Uterus (tissue), 2 donors: ENCODE measurements around the gene CNNM3.

ENCODE experiments used
- POLR2A ChIP-seq, 2 donors: fragments of 450-650 bp; IDR thresholded peaks; one replicate each; pipeline ENCODE4 v1.6.1; 2016; ENCODE audit warnings: antibody characterized with exemption in 2 of 2, mild to moderate bottlenecking in 1 of 2, moderate library complexity in 1 of 2
- TF ChIP-seq, protein P1 (sequence below), 4 experiments: fragments of 200-600 bp in 2 of 4; fragments of 450-650 bp in 2 of 4; sonication (generic) in 2 of 4; IDR thresholded peaks; one replicate each; pipeline ENCODE4 v1.5.1; 2016 to 2019; ENCODE audit warnings: antibody characterized with exemption in 4 of 4, mild to moderate bottlenecking in 2 of 4, moderate library complexity in 1 of 4

DNA sequence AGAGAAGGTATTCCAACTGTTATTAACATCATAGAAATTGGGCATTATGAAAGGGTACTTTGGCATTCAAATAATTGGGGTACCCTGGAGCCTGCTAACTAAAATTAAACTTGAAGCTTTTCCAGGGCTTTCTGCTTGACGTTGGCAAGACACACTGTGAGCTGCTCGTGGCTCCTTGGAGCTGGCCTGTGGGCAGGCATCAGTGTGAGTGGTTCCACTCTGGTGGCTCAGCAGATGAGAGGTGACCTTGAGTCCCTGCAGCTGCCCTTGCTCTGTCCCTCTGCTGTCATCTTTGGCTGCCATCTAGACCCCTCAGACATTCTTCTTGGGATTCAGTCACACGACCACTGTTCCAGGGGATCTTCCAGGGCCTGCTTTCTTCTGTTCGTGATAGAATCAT lies 6.7 kb downstream of the CNNM3 start:
- TF ChIP-seq, protein P1, sequence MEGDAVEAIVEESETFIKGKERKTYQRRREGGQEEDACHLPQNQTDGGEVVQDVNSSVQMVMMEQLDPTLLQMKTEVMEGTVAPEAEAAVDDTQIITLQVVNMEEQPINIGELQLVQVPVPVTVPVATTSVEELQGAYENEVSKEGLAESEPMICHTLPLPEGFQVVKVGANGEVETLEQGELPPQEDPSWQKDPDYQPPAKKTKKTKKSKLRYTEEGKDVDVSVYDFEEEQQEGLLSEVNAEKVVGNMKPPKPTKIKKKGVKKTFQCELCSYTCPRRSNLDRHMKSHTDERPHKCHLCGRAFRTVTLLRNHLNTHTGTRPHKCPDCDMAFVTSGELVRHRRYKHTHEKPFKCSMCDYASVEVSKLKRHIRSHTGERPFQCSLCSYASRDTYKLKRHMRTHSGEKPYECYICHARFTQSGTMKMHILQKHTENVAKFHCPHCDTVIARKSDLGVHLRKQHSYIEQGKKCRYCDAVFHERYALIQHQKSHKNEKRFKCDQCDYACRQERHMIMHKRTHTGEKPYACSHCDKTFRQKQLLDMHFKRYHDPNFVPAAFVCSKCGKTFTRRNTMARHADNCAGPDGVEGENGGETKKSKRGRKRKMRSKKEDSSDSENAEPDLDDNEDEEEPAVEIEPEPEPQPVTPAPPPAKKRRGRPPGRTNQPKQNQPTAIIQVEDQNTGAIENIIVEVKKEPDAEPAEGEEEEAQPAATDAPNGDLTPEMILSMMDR (IDR thresholded peaks at IDR 0.05), result no peak
- TF ChIP-seq POLR2A (IDR thresholded peaks at IDR 0.05), result no peak
